CD4-positive, alpha-beta T cell treated with Interferon gamma for 1 hour (primary cell): ENCODE data around the gene AFAP1L1.

Experiments used
- DNase-seq: peaks from one replicate; pipeline ENCODE4 v3.0.0-alpha.2; 2020

The AFAP1L1 gene

DNA sequence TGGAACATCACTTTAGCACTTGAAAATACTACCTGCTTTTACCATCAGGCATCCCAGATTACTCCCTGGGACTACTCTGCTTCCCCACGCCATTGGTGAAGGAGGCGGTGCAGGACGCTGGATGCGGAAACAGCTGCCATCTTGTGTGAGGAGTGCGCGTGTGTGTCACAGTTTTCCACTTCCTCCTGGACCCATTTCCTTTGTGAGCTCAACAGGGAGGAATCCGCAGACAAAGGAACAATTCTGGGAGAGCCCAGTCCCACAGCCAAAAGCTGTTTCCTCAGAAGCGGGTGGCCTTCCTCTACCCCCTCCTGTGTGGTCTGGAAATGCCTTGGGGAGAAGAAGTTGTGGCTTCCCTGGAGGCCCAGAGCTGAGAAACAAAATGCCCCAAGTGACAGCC, 16.8 kb downstream of the AFAP1L1 start:
- DNase-seq, result no peak

DNA sequence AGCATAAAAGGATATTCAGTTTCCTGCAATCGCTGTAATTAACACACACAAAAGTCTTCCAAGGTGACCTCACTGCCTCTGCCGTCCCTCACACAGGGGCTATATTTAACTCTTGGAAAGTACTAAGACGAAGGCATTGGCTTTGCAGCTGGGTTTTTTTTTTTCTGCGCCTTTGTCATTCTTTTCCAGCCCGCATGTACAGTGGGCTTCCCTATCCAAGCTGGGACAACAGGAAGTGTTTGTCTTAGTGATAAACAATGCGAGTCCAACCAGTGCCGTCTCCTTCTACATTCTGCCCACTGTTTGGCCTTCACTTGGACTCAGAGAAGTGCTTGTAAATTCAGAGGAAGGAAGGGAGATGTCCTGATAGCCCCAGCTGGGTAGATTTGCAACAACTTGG, 17.6 kb downstream of the AFAP1L1 start:
- no peak for DNase-seq

DNA sequence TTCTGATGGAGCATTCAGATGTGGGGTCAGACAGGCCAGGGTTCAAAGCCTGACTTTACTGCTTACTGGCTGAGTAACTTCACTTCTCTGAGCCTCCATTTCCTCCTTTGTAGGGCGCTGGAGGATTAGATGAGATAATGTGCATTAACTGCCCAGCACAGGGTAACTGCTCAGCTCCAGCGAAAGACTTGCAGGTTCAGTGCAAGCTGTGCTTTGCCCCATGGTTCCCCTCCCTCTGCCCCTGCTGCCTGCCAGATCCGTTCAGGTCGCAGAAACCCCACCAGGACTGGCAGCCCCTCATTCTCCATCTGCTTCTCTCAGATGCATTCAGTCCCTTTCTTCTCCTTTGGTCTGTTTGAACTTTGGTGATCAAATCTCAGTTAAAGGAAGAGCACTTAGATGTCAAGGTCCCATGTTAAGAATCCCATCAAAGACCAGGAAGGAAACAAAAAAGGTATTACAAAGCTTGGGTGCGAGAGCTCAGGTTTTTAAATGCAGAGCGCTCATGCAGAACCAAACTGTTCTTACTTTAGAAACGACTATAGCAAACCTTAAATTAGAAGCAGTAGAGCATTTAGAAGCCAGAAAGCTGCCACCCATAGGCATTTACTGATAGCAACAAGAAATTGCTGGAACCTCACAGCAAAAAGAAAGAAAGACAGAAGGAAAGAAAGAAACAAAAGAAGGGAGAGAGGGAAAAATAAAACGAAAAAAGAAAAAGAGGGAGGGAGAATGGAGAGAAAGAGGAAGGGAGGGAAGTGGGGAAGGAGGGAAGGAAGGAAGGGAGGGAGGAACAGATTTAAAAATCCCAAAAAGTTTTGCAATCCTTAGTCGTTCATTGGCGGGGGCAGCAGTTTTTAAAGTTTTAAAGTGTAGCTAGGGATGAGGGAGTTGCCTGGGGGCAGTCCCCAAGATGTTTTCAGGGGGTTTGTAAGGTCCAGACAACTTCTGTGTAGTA, 23.5 kb downstream of the AFAP1L1 start:
- no peak for DNase-seq

DNA sequence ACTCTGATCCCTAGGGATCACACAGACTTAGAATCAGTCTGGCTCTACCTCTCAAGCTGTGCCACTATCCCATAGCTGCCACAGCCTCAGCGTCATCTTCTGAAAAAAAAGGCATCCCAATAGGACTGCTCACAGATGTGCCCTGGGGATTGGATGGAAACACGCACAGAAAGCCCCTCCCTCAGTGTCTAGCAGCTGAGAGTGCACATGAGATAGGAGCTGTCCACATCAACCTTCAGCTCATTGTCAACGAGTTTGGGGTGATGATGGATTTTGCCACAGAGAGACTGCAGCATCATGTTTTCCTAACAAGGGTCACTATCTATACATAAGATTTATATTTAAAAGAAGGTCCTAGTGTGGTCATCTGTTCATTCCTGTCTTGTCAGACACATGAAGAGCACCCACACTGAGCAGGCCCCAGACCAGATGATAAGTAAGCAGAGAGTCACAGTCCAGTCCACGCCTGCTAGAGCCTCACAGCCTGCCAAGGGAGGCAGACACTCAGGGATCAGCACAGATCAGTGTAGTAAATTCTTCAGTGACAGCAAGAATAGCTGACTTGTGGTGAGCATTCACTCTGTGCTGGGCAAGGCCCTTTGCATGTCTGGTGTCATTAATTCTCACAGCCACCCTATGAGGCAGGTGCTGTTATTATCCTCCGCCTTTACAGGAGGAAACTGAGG, 25.8 kb downstream of the AFAP1L1 start:
- DNase-seq, result no peak

DNA sequence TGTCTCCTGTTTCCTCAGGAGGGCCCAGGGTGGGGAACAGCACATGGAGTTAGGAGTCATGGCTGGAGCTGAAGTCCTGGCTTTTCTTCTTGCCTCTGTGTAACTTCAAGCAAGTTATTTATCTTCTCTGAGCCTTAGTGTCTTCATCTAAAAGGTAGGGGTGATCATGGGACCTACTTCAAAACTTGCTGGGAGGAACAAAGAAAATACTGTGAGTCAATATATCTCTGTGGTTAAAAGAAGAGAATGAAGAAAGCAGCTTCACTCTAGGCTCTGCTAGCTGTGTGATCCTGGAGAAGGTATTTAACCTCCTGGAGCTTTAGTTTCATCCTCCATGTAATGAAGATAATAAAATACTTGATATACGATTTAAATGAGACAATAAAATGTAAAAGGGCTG, 26.5 kb downstream of the AFAP1L1 start:
- no peak for DNase-seq

DNA sequence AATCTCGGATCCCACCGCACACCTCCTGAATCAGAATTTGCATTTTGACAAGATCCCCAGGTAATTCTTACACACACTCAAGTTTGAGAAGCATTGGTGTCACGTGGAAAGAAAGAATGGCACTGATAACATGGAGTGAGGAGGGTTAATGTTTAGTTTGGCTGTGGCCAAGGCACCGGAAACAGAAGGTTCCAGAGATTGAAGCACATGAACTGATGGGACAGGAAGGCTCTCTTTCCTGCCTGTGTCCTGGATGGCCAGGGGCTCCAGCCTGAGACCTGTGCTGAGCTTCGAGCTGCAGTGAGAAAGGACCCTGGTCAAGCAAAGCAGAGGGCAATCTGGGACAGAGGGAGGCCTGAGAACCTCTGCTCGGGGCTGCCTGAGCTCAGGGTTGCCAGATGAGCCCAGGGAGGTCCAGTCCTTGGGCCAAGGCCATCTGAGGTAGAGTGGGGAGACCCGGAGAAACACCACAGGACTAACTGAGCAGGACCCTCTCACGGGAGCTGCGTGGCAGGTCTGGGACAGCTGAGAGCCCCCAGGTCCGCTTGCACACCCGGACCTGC, 27.3 kb downstream of the AFAP1L1 start:
- DNase-seq, result no peak

DNA sequence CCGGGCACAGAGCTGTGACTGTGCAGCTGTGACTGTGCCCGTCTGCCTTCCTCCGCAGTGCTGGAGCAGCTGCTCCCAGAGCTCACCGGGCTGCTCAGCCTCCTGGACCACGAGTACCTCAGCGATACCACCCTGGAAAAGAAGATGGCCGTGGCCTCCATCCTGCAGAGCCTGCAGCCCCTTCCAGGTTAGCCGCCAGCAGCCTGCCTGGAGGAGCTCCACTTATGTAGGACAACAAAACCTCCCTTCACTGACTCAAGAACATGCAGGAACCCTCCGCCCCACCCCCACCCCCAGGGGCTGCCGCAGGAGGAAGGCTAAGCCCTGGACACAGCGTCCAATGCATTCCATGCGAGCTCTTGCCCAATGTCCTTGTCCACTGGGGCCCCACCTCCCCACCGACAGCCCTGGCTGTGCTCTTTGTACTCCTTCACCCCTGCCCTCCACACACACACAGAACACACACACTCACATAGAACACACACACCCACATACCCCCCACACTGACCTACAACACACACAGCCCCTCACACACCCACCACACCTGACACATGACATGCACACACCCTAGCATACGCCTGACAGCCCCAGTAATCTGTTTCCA, 27.9 kb downstream of the AFAP1L1 start:
- no peak for DNase-seq

DNA sequence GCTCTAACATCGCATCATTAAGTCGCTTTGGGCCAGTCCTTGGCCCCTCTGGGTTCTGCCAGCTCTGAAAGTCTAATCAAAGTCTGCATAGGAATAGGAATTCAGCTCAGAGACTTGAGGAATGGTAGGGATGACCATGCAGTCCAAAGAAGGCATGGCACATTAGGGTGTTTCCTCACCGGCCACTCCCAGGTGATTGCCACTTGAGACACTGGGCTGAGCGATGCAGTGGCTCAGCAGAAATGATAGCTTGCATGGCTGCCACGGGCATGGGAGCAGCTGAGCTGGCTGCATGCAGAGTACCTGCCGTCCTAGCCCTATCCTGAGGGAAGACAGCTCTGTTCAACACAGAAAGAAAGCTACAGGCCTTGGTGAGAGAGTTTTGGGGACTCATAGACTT, 28.8 kb downstream of the AFAP1L1 start:
- no peak for DNase-seq

DNA sequence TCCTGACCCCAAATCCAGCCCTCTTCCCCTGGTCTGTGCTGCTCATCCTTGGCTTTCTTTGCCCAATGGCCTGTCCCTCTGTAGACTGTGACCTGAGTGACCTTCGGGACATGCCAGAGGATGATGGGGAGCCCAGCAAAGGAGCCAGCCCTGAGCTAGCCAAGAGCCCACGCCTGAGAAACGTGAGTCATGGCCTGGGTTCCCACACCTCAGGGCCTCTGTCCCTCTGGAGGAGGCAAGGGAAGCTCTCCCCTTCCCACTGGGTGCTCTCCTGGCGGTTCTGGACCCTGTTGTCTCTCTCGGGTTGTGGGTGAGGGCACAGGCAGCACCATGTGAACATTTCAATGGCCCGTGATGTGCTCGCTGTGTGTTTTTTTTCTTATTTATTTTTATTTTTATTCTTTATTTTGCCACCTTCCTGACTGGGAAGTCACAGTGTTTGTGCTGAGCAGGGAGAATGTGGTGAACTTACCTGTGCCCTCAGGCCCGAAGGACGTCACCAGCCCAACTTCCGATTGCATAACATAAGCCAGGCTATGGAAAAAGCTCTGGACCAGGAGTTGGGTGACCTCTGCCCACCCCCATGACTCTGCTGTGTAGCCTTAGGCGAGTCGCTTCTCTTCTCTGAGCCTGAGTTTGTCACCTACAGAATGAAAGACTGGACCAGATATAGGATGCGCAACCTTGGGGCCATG, 29.5 kb downstream of the AFAP1L1 start:
- no peak for DNase-seq

DNA sequence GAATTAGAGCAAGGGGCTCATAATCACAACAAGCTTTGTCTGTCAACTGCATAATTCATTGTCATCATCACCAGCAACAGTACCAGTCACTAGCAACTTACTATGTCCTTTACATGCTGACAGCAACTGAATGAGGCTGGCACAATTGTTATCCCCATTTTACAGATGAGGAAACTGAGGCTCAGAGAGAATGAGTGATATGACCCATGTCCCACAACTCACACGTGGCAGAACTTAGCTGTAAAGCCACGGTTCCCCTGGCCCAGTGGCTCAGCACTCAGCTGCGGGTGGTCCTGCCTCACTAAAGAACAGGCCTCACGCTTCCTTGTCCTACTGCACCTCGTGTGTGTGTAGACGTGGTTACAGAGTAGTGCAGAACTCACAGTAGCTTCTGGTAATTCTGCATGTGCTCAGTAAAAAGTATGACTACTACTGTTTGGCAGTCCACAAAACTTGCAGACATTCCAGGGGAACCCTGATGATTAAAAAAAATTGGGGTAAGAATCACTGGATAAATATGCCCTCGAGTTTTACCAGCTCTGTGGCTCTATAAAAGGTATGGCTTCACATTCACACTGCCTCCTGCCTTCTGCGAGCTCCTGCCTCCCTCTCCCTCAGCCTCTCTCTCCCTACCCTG, 30.2 kb downstream of the AFAP1L1 start:
- DNase-seq, result no peak

DNA sequence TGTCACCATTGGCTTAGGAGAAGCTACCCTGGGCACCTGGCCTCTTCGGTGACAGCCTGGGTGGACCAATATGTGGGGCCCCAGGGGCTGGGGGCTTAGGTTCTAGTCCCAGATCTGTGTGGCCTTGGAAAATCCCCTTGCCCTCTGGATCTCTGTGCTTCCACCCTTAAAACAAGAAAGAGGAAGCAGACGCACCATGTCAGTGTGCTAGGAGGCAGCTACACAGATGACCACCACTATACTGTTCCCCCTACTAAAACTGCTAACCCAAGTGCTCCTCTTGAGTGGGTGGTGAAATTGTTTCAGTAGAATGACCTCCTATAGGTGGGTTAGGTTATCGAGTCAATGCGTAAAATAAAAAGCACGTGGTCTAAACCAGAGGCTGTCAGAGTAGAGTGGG, 31.0 kb downstream of the AFAP1L1 start:
- DNase-seq, result no peak

DNA sequence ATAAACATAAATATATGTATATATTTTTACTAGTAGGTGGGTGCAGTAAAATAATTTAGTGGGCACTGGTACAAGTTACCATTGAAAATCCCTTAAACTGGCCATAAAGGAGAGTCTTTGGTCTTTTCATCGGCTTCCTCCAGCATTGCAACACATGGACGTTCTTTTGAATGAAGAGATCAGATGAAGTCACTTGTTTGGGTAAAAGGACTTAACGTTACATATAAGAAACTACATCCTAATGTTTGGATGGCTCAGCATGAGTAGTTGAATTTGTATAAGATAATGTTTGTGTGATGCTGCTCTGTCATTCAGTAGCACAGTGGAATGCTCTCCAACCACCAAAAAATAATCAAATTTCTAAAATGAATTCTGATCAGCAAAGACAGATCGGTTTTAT, 31.6 kb downstream of the AFAP1L1 start:
- DNase-seq, result no peak

DNA sequence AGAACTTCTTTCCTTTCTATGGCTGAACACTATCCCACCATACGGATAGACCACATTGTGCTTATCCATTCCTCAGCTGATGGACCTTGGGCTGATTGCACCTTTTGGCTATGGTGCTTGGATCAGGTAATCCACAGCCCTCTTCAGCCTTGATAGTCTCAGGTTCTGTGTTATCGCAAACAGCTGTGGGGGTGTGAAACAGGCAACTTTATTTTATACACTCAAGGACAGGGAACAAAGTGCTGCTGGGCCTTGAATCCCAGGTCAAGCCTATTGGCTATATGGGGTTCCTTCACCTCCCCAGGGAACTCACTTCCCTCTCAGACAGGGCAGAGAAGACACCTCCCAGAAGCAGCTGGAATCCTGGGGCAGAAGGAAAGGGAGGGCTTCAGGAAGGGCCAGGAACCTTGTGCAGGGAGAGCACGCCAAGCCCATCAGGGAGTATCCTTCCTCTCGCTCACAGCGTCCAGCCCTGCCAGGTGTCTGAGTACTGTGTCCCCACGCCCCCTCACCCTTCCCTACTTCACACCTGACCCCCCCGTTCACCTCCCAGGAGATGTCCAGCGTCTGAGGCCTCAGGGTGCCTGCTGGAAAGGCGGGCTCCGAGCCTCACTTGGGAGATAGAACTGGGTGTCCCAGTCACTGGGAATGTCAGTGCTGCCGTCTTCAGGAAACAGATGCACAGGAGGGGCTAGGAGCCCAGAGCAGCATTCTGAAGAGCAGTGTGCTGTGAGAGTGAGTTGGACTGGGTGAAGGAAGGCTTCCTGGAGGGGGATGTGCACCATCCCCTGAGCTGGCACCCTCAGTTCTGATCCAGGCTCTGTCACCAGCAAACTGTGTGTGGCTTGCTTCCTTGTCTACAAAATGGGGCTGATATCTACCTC, 32.8 kb downstream of the AFAP1L1 start:
- no peak for DNase-seq

DNA sequence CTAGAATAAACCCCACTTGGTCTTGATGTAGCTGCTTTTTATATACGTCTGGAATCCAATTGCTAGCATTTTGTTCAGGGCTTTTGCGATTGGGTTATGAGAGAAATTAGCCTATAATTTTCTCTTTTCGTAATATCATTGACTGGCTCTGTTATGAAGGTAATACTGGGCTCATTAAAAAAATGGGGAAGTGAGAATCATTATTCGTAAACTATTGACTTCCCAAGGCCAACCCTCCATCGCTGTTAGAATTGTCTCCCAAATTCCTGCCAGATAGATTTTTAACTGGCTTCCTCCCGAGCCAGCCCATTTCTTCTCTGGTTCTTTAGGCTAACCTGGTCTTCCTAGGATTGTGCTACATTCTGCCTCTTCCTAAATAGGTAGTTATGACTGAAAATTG, 37.7 kb downstream of the AFAP1L1 start:
- no peak for DNase-seq

DNA sequence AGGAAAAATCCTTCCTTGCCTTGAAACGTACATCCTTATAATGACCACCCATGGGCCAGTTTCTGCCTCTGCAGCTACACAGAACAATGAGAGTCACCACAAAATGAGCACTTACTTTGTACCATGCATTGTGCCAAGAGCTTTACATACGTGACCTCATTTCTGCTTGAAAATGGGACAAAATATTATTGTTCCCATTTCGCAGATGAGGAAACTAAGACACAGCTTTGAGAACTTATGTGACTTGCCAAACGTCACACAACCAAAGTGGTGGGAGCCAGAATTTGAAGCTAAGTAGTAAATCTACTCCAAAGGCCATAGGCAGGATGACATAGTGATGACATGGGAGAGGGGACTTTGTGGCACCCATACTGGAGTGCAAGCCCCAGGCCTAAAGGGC, 38.8 kb downstream of the AFAP1L1 start:
- DNase-seq, result no peak

DNA sequence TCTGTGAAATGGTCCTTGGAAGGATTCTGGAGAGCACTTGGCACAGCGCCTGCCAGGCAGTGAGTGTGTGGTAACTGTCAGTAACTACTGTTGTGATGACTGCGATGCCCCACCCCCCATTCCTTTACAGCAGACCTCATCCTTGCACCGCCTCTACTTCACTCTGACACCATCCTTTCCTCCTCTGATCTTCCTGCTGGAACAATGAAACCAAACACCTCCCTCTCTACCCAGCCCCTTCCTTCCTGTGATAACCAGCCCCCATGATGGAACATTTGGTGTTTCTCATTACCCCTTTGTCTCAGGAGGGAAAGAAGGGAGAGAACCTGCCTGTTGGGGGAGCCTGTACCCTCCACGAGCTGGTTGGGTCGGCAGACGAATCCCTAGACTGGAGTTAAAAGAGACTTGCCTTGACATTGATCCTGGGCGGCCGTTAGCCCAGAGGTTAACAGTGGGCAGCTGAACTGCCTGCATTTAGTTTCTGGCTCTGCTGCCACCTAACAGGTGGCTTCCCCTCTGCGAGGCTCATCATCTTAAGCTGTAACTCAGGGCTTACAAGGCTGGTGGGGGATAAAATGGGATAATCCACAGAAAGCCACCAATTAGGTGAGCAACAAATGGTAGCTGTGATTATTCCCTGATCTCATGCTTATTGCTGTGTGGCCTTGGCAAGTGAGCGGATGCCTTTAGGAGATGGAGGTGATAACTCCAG, 39.4 kb downstream of the AFAP1L1 start:
- DNase-seq, result no peak

DNA sequence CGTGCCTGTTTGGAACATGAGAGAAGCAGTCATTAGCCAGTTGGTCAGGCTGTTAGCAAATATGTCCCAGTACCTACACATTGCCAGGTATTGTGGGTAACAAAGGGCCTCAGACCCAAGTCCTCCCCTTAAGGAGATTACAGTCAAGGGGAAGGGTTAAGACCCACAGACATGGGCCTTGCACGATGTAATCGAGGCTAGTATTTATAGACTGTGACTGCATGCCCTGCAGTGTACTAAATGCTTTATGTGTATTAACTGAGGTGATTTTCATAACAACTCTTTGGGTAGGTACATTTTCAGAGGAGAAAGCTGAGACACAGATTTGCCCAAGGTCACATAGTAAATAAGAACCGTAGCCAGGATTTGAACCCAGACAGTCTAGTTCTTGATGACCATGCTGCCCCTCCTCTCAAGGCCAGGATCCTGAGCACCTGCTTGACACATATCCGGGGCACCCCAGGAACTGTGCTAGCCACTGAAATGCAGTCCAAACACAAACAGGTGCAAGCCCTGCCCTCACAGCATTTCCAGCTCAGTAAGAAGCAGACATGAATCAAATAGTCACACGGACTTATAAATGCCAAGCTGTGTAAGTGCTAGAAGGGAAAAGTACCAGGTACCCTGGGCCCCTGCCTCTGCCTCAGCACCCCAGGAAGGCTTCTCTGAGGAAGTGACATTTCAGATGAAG, 41.6 kb downstream of the AFAP1L1 start:
- no peak for DNase-seq

DNA sequence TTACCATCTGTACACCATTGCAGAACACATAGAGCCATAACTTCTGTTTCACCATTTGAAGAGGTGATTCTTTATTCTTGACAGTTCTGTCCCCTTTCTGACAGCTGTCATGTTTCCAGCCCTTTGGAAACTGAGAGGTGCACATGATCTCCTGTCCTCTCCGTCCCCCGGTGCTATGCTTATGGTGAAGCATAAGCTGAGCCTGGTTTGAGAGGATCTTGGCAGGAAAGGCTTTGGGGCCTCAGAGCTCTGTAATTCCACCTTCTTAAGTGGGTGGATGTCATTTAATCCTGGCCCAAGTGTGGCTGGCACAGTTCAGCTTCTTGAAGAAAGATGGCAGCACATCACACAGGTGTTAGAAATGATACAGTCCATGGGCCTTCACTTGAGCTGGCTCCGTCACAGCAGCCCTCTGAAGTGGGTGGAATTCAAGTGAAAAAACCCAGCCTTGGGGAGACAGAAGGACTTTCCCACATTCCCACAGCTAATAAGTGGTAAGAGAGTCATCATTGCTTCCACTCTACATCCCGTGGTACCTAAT, 43.0 kb downstream of the AFAP1L1 start:
- no peak for DNase-seq

DNA sequence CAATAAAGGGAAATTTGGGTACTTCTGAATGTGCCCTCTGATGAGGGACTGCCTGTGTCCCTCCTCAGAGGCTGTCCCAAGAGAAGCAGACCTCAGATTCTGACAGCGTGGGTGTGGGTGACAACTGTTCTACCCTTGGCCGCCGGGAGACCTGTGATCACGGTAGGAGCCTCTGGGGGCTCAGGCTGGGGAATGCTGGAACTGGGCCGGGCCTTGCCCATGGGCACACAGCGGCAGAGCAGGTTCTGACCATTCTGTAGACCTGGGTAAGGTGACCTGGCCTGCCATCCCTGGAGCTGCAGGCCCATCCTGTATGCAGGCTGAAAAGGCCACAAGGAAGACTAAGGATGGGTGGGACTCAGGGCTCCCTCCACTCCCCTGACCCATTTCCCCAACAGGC, 44.1 kb downstream of the AFAP1L1 start:
- no peak for DNase-seq
